Neuronal stem cell (in vitro differentiated cells): ENCODE measurements around the gene CYP26C1.

Experiments
- DNase-seq: peaks from one replicate; pipeline ENCODE4 v3.0.0-alpha.2; 2013; ENCODE audit warnings: low spot score
- H2AFZ ChIP-seq: one replicate; pipeline ENCODE4 v1.6.1; 2013; ENCODE audit warnings: mild to moderate bottlenecking, low read length, inconsistent platforms
- H2AK5ac ChIP-seq: 2 replicates; pipeline ENCODE4 v1.6.1; 2013; ENCODE audit warnings: low read depth, mild to moderate bottlenecking, inconsistent platforms, low read length, moderate library complexity, mixed read lengths
- H2BK120ac ChIP-seq: 2 replicates; pipeline ENCODE4 v1.6.1; 2013; ENCODE audit warnings: low read depth, mild to moderate bottlenecking, inconsistent platforms, low read length, moderate library complexity, mixed read lengths
- H2BK12ac ChIP-seq: one replicate; pipeline ENCODE4 v1.6.1; 2013; ENCODE audit warnings: low read length, inconsistent platforms
- H2BK15ac ChIP-seq: 2 replicates; pipeline ENCODE4 v1.6.1; 2013; ENCODE audit warnings: mild to moderate bottlenecking, low read length, inconsistent platforms, mixed read lengths
- H2BK5ac ChIP-seq: one replicate; pipeline ENCODE4 v1.6.1; 2013; ENCODE audit warnings: inconsistent platforms, mild to moderate bottlenecking, low read length, moderate library complexity
- H3K14ac ChIP-seq: one replicate; pipeline ENCODE4 v1.6.1; 2013; ENCODE audit warnings: low read length, inconsistent platforms
- H3K18ac ChIP-seq: 2 replicates; pipeline ENCODE4 v1.6.1; 2013; ENCODE audit warnings: low read length, inconsistent platforms
- H3K23ac ChIP-seq: 2 replicates; pipeline ENCODE4 v1.6.1; 2013; ENCODE audit warnings: low read depth, mild to moderate bottlenecking, mixed read lengths, low read length, inconsistent platforms; ENCODE audit not compliant: poor library complexity
- H3K27ac ChIP-seq: replicated peaks from 3 replicates; pipeline ENCODE4 v1.5.1; 2013; ENCODE audit warnings: low read length, inconsistent platforms
- H3K27me3 ChIP-seq, 3 experiments: 2 replicates each; pipeline ENCODE4 v1.6.1; 2013; ENCODE audit warnings: low read length in 3 of 3, mild to moderate bottlenecking in 2 of 3, inconsistent platforms in 1 of 3, low read depth in 1 of 3, mixed read lengths in 1 of 3, moderate library complexity in 1 of 3; ENCODE audit not compliant: control insufficient read depth in 3 of 3, insufficient read depth in 3 of 3
- H3K36me3 ChIP-seq, 2 donors: replicated peaks in 1 of 2; 2 replicates each; pipeline ENCODE4 v1.6.1; 2013; ENCODE audit warnings: low read length in 2 of 2; ENCODE audit not compliant: control insufficient read depth in 2 of 2, insufficient read depth in 2 of 2
- H3K4ac ChIP-seq: 2 replicates; pipeline ENCODE4 v1.6.1; 2013; ENCODE audit warnings: inconsistent platforms, mild to moderate bottlenecking, low read length, moderate library complexity
- H3K4me1 ChIP-seq, 2 donors: 1 replicate in 1 of 2; 2 replicates in 1 of 2; pipeline ENCODE4 v1.6.1; 2013; ENCODE audit warnings: low read length in 2 of 2, low read depth in 1 of 2; ENCODE audit not compliant: control insufficient read depth in 2 of 2, insufficient read depth in 1 of 2
- H3K4me2 ChIP-seq: one replicate; pipeline ENCODE4 v1.6.1; 2013; ENCODE audit warnings: mild to moderate bottlenecking, low read length, inconsistent platforms; ENCODE audit not compliant: insufficient read depth, poor library complexity, severe bottlenecking
- H3K4me3 ChIP-seq, 2 donors: 2 replicates each; pipeline ENCODE4 v1.5.1; 2013; ENCODE audit warnings: low read length in 2 of 2, mild to moderate bottlenecking in 2 of 2, inconsistent platforms in 1 of 2, moderate library complexity in 1 of 2
- H3K79me1 ChIP-seq: one replicate; pipeline ENCODE4 v1.6.1; 2013; ENCODE audit warnings: low read depth, mild to moderate bottlenecking, inconsistent platforms, low read length, moderate library complexity
- H3K9ac ChIP-seq: one replicate; pipeline ENCODE4 v1.6.1; 2013; ENCODE audit warnings: mild to moderate bottlenecking, low read depth, low read length, inconsistent platforms; ENCODE audit not compliant: poor library complexity
- H3K9me3 ChIP-seq, 2 donors: replicated peaks in 1 of 2; 2 replicates each; pipeline versions ENCODE3 to v1.6.1; 2013; ENCODE audit warnings: low read length in 2 of 2, mild to moderate bottlenecking in 2 of 2, inconsistent platforms in 1 of 2, low read depth in 1 of 2, mixed read lengths in 1 of 2, moderate library complexity in 1 of 2; ENCODE audit not compliant: control insufficient read depth in 2 of 2, insufficient read depth in 1 of 2
- H4K8ac ChIP-seq: one replicate; pipeline ENCODE4 v1.6.1; 2013; ENCODE audit warnings: low read depth, mild to moderate bottlenecking, inconsistent platforms, low read length, moderate library complexity
- H4K91ac ChIP-seq: one replicate; pipeline ENCODE4 v1.6.1; 2013; ENCODE audit warnings: low read length, low read depth, mild to moderate bottlenecking, inconsistent platforms; ENCODE audit not compliant: poor library complexity
- WGBS, 2 donors: extraction: QIAGEN DNeasy Blood & Tissue Kit; methylation state at CpG; one replicate each; pipeline ENCODE4 v1.1.7; 2013; ENCODE audit warnings: missing lambda C conversion rate in 2 of 2, mixed read lengths in 1 of 2; ENCODE audit not compliant: insufficient read length in 2 of 2, insufficient replicate concordance in 1 of 2; ENCODE audit errors: extremely low coverage in 2 of 2; 5-methylcytosine and 5-hydroxymethylcytosine counted together

Gene CYP26C1

DNA sequence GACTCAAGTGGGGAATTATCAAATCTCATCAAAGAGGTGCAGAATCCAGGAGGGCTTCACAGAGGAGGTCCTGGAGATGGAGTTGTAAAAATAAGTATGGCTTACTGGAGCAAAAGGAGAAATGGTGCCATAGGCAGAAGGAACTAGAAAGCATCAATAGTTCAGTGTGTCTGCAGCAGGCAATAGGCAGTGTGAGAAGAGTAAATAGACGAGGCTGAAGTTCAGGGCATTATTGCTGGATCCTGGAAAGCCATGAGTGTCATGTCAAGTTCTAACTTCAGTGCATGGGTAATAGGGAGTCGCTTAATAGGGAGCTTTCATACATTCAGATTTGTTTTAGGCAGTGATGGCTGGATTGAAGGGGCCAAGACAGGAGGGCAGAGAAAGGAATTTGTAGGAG is 52.4 kb downstream of the CYP26C1 start:
- no peak overlapping the region for H3K18ac ChIP-seq
- no CpG with 5 or more reads among the region's 2 CpGs for WGBS, 2 donors

DNA sequence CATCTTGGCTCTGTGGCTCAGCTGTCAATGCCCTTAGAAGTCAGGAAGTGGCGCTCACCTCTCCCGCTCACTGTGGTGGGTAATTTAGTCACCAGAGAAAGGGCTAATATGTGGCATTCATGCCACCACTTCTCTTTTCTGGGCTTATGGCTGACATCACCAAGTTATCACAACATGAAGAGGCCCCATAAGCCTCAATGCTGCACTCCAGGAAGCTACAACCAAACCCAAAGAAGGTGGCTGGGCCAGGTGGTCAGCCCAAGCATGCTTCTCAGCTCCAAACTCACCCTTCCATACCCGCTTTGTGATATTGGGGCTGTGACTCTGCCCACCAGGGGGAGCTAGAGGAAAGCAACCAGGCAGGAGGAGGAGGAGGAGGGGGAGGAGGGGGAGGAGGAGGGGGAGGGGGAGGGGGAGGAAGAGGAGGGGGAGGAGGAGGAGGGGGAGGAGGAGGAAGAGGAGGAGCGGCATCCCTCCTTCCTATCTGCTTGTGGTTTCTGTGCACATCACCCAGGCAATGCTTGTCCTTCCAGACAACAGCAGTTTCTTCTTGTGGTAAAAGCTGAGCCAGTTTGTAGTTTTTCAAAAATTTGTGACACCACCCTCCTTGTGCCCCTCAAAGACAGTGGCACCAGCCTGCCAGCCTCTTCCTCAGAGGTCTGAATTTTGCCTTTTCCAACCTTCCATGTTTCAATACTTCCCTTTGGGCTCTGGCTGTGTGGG is 55.2 kb downstream of the CYP26C1 start:
- Histone ChIP-seq H3K4ac (no peak overlapping the region), H2AK5ac (no peak overlapping the region), H3K4me1 (no peaks in the 10 kb centered on the region), H3K79me1 (no peaks in the 10 kb centered on the region), H2BK12ac (no peak overlapping the region), H3K9me3 (no peaks in the 10 kb centered on the region), H2BK15ac (no peak overlapping the region), H2BK5ac (no peak overlapping the region), H3K4me2 (no peak overlapping the region), H4K8ac (no peak overlapping the region), H2AFZ (no peak overlapping the region), H3K4me3 (no peak overlapping the region), H4K91ac (no peak overlapping the region), H3K36me3 (no peaks in the 10 kb centered on the region), H2BK120ac (no peak overlapping the region), H3K18ac (no peak overlapping the region), H3K14ac (no peak overlapping the region), H3K9ac (no peak overlapping the region), H3K27ac (no peak overlapping the region), H3K27me3 (peaks cover 0 to 2% (median 0%) of the 10 kb centered on the region in 3 experiments), H3K23ac (no peak overlapping the region)
- peak; percentile 40 for DNase-seq
- no CpG with 5 or more reads among the region's 4 CpGs for WGBS, 2 donors

More for the DNA sequence above, 52.4 kb downstream of the CYP26C1 start:
- Histone ChIP-seq H3K79me1 (no peaks in the 10 kb centered on the region), H3K4ac (no peak overlapping the region), H3K36me3 (no peaks in the 10 kb centered on the region), H3K14ac (no peak overlapping the region), H3K4me2 (no peak overlapping the region), H4K8ac (no peak overlapping the region), H3K4me3 (no peak overlapping the region), H2BK12ac (no peak overlapping the region), H3K27me3 (peaks cover 0 to 2% (median 0%) of the 10 kb centered on the region in 3 experiments), H4K91ac (no peak overlapping the region), H2AK5ac (no peak overlapping the region), H2BK5ac (no peak overlapping the region), H3K27ac (no peak overlapping the region), H3K23ac (no peak overlapping the region), H3K9me3 (no peaks in the 10 kb centered on the region), H2BK15ac (no peak overlapping the region), H3K9ac (no peak overlapping the region), H2BK120ac (no peak overlapping the region), H3K4me1 (no peaks in the 10 kb centered on the region), H2AFZ (no peak overlapping the region)
- no peak for DNase-seq
